Glomerular visceral epithelial cell (primary cell): ENCODE data around the gene MYL10.

Source experiments
- DNase-seq: peaks from one replicate; pipeline ENCODE4 v3.0.0-alpha.2; 2016; ENCODE audit errors: extremely low spot score

Gene MYL10

DNA sequence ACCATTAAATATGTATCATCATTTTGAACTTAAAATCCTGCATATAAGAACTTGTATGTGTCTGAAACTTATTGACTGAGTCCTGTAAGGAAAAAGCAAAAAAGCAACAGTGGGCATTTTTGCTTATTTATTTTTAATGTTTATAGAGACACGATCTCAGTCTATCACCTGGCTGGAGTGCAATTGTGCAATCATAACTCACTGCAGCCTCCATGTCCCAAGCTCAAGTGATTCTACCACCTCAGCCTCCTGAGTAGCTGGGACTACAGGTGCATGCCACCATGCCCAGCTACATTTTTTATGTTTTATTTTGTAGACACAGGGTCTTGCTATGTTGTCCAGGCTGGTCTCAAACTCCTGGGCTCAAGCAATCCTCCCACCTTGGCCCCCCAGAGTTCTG is 32.2 kb downstream of the MYL10 start:
- no peak for DNase-seq

DNA sequence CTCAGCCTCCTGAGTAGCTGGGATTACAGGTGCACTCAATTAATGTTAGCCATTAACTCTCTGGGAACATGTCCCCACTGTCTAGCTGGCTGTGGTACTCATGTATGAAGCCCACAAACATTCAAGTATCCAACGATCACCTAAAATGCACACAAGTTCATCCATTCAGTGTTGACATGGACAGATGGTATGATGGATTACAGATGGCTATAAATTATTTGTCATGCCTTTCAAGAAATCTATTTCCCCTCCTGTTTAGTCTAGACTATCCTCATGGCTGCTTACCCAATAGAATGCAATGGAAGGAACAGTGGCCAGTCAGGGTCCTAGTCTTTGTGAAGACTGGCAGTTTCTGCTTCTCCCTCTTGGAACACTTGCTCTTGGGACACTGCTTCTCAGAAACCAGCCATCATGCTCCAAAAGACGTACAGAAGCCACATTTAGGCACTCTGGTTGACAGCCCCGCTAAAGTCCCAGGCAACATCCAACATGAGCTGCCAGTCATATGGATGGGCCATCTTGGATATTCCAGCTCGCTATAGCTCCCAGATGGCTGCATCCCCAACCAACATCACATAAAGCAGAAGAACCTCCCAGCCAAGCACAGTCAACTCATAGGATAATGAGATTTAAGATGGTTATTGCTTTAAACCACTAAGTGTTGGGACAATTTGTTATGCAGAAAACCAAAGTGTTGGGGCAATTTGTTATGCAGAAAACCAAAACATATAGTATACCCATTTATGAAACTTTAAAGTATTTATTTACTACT is 33.1 kb downstream of the MYL10 start:
- no peak for DNase-seq

DNA sequence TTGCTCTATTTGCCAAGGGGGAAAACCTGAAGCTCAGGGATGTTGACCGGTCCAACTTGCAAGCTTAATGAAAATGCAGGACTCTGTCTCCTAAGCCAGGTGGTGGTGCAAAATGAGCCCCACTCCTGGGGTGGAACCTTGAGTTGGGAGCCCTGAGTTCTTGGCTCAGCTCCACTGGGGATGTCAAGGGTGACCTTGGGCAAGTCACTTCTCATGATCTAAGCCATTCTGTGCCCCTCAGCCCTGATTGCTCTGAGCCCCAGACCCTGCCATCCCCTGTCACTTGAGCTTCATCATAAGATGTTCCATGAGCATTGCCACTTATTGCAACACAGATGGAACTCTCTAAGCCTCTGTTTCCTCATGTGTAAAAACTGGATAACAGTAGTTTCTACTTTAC is 33.9 kb downstream of the MYL10 start:
- DNase-seq: no peak

DNA sequence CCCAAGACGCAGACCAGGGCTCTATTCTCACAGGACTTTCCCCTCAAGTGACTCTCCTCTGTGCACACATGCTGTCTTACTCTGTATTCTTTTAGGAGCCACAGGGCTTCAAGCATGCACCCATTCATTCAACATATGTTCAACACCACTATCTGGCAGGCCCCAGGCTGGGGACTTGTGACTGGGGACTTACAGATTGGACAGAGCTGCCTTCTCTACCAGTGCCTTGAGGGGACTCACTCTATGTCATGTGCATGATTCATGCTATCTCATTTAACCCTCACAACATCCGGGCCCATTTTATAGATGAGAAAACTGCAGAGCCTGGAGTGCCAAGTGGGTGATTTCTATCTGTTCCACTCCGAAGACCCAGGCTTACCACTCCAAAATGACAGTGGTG is 34.3 kb downstream of the MYL10 start:
- DNase-seq: no peak

DNA sequence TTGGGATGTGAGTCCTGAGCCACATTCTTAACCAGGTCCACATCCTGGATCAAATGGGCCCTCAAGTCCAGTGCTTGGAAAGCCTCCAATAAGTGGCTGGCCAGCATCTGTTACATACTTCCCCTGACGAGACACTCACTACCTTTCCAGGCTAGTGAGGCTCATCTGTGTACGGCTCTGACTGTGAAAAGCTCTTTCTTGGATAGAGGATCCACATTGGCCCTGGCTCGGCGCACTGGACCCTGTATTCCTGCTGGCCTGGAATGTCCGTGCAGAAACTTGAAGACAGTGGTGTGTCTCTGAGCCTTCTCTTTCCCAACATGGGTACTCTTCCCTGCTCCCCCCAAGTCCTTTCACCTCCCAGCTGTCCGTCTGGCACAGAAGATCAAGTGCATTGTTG is 35.5 kb downstream of the MYL10 start:
- DNase-seq: no peak

DNA sequence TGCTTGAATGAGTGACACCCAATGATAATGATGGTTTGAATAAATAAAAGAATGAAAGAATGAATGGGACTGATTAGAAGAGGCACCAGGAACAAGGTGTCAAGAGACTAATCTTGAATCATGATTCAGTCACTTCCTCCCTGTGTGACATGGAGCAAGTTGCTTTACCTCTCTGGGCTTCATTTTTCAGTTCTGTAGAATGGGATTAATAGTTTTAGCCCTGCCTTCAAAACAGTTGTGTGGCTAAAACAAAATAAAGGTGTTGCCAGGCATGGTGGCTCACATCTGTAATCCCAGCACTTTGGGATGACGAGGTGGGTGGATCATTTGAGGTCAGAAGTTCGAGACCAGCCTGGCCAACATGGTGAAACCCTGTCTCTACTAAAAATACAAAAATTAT is 37.6 kb downstream of the MYL10 start:
- DNase-seq: no peak

DNA sequence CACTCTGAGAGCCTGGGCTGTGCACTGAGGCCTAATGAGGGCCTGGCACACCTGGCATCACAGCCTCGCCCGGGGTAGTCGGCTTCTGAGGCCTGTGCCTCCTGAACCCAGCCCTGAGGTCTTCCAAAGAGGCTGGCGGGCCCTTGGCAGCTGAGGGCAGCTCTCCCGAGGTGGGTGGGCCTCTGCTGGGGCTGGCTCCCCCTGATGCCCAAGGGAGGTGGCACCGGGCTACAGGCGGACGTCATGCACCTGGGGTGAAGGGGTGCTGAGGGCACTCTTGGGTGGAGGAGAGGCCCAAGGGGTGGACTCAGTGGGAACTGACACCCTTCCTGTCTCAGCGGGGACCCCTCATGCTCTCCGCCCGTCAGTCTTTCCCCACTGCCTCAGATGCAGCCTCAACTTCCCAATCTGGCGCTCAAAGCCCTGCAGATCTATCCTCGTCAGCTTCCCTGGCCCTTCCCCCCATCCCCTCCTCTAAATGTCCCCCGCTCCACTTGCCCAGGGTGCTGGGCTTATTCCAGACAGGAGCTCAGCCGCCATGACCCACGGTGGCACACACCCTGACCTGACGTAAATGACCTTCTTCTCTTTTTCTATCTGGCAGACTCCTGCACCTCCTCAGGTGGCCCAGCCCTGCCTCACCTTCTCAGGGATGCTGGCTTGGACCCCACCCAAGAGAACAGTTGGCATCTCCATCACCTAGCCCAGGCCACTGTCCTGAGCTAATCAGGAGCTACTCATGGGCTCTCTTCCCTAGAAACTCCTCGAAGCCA is 38.2 kb downstream of the MYL10 start:
- no peak for DNase-seq

DNA sequence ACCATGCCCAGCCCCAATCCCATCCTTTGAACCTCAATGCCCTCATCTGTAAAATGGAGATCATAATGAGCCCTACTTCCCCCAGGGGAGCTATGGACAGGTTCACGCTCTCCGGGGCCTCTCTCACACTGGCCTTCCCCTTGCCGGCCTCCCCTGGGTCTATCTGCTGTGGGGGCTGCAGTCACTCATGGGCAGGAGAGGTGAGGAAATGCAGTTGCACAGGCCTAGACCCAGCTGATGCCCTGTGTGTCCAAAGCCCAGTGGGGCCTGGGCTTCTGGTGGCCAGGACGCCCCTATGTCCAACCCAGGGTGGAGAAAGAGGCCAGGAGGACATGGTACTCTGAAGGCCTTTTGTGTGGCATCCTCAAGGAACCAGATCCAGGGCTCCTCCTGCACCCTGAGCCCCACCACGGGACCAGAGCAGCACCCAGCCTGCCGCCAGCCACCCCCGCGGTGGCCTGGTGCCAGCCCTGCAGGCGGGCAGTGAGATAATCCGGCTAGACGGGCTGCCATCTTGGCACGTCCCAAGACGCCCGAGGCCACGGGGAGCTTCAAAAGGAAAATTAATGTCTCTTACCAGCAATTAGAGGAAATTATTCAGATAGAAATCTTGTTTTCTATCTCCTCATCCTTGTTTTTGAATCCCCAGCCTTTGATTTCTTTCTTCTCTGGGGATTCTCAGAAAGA is 39.0 kb downstream of the MYL10 start:
- no peak for DNase-seq

DNA sequence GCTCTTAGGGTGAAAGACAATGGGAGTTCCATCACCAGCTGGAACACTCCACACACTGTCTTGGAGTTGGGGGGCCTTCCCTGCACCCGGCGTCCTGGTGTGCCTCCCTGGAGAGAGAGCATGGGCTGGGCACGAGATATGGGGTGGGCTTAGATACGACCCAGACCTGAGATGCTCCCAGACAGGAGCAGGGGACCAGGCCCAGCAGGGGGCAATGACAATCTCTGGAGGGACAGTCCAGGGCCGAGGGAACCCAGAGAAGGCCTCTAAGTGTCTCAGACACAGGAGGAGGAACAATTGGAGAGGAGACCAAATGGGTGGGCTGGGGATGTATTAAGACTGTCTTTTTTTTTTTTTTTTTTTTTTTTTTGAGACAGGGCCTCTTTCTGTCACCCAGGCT is 40.0 kb downstream of the MYL10 start:
- no peak for DNase-seq

DNA sequence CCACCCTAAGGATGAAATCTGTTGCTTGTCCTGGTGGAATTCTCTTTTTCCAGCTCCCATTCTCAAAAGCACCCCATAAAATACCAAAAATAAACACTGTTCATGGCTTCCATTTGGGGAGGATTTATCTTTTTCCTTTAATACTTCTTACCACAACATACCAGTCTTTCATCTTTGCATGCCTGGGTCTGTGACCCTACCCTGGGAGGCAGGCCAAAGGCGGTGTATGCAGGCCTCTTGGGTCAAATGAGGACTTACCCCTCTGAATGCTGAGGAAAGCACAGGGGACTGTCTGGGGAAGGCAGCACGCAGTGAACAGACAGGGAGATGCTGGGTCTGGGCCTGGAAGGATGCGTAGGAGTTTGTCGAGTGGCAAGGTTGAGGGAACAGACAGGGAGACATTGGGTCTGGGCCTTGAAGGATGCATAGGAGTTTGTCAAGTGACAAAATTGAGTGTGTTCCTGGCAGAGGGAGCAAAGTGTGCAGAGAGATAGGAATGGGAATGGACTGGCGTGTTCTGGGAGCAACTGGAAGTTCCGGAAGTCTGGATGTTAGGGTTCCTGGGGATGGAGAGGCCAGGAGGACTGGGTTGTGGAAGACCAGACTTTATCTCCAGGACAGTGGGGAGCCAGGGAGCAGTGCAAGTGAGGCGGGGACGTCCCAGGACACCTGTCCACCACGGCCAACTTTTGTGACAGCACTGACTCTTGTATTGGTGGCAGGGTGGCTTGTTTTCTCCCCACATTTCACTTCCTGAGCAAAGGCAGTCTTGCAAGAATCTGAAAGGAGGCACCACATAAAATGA is 40.8 kb downstream of the MYL10 start:
- no peak for DNase-seq

DNA sequence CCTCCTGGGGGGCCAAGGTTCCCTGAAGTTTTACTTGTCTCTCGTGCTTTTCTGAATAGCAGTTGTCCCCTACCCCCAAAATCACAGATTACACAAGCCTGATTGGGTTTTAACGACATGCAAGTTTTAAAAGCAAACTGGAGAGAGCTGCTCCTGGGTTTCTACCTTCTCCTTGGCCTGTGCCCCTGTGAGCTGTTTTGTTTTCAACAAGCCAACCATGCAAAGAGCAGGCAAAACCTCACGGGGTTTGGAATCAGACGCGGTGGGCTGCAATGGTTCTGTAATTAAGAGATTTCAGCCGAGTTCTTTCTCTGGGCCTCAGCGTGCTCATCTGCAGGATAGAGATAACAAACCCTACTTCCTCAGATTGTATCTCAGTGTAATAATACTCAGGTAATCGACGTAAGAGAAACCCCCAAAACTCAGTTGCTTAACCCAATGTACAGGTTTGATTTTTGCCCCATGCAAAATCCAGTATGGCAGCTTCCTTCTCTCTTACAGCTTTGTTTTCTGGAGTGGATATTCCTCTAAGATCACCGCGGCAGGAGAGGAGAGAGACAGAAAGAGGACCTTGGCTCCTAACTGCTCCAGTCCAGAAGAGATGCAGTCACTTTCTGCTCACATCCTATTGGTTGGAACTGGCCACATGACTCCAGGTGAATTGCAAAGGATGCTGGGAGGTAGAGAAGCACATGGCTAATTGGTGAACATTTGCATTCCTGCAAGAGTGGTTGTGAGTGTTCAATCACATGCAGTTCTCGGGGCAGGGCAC is 42.0 kb downstream of the MYL10 start:
- DNase-seq: no peak

DNA sequence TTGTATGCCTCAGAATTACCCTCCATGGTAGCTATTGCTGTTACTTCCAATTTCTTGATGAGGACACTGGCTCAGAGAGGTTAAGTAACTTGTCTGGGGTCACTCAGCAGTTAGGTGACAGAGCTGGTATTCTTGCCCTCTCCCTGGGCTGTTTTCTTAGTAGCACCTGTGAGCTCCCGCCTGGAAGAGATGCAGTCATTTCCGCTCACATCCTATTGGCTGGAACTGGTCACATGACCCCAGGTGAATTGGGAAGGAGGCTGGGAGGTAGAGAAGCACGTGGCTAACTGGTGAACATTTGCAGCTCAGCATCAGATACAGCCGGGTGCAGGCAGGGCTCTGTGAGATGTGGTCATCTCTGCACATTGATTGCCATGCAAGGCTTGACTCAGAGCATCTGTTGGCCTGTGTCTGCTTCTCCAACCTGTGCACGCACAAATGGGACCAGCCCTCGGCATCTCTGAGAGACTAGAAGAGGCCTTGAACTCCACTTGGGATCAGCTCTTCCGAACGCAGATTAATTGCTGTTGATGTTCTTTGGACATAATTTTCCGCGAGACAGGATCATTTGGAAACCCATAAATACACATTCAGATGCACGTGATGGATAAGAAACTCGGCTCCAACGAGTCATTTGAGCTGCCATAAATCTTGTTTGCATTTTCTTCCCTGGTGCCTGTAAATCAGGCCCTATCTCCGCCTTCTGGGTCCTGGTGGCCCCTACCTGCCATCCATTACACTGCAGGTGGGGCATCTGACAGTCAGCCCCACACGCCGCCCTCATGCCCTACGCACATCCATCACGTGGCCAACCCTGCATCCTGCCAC is 42.8 kb downstream of the MYL10 start:
- no peak for DNase-seq

DNA sequence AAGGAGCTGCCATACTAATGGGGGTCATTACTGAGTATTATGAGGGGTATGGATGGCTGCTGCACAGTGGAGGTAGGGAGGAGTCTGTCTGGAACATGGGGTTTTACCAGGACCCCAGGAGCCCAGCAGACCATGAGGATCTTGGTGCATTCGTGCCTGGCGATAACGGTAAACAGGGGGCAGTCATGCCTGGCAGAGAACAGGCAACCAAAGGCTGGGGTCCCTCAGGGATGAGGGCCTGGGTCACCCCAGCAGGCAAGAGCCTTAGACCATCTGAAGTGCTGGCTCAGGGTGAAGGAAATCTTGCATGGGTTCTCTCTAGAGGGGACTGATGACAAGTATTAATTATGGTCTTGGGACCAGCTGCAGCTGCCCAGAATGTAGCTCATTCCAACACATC is 46.1 kb downstream of the MYL10 start:
- DNase-seq: no peak

DNA sequence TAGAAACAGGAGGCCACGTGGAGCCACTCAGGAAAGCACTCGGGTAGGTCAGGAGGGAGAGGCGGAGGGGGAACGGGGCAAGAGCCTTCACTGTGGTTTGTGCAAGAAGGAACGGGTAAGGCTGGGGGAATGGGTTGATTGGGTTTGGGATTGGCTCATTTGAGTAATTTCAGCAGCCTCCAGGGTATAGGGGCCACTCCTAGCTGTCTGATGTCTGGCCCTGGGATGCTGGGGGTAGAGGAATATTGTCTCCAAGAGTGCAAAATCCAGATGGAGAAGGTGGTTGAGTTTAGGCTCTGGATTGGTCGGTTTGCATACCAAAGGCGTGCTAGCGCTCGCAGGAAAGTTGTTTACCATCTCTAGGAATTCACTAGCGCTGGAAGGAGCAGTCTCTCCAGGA is 47.2 kb downstream of the MYL10 start:
- no peak for DNase-seq

DNA sequence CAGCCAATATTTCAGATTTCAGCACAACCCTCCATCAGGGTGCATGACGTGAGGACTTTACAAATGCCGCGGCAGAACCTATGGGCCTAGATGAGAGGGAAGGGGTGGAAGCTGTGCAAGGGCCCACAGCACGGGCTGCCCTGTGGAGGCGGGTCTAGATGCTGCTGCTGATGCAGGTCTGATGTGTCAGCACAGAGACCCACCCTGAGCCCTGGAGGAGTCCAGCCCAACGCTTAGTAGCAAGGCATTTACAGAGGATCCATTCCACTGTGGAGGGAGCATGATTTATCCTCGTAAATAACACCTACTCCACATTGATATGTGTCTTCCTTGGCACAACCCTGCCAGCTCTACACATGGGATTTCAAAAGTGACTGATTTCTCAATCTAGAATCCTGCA is 48.5 kb downstream of the MYL10 start:
- no peak for DNase-seq

DNA sequence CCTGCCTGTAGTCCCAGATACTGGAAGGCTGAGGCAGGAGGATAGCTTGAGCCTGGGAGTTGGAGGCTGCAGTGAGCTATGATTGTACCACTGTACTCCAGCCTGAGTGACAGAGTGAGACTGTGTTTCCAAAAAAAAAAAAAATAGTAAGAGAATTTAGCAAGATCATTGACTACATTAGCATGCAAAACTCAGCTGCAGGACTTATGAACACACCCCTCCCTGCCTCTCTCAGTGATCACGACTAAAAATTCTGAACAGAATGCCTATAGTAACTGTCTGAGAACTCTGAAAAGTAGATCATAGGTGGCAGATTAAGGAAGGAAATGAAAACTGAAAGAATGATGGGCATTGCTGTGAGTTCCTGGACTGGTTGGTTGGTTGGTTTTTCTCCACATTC is 50.5 kb downstream of the MYL10 start:
- DNase-seq: no peak

DNA sequence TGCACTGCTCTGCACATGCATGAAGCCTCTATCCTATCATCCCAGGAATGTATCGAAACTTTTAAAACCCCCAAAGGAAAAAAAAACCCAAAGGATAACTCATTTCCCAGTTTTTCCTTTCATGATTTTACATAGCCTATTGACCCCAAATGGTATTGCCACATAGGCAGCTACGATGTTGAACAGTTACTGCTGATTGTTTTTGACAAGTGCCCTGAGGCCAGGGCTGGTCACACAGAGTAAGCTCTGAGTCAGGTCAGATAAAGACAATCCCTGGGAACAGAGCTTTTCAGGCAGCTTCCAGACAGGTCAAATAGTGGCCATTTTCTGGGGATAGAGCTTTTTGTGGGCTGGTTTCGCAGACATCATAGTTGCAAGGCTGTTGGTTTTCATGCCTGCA is 52.1 kb downstream of the MYL10 start:
- DNase-seq: no peak

DNA sequence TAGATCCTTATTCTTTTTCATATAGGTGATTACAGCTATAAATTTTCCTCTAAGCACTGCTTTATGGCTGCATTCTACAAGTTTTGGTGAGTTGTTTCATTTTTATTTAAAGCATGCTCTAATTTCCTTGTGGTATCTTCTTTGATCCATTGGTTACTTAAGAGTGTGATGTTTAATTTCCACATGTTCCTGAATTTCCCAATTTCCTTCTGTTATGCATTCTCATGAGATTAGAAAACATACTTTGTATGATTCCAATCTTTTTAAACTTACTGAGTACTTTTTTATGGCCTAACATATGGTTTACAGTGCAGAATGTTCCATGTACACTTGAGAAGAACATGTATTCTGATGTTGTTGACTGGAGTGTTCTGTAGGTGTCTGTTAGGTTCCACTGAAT is 53.4 kb downstream of the MYL10 start:
- no peak for DNase-seq

DNA sequence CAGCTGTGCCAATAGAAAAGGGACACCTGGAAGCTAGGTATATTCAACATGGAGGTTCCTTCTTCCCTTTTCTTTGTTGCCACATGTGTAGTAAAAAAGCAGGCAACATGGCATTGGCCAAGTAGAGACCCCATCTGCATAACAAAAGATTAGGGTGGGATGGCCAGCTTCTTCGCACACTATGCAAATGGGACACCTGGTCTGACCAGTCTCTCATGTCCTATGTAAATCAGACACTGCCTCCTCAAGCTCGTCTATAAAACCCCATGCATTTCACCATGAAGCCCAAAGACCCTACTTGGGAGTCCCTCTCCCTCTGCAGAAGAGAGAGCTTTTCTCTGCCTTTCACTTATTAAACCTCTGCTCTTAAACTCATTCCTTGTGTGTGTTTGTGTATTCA is 53.9 kb downstream of the MYL10 start:
- no peak for DNase-seq

DNA sequence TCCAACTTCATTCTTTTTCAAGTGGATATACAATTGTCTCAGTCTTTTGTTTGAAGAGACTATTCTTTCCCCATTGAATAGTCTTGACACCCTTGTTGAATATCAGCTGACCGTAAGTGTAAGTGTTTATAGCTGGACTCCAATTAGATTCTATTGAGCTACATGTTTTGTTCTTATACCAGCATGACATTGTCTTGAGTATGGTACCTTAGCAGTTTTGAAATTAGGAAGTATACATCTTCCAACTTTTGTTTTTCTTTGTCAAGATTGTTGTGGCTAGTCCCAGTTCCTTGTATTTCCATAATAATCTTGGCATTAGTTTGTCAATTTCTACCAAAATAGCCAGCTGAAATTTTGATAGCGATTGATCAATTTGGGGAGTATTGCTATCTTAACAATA is 56.9 kb downstream of the MYL10 start:
- no peak for DNase-seq
